GM19452 (cell line): ENCODE data around the gene ACO2.
"Not testable (repeated sequence)": the region's sequence is repeated elsewhere in the genome, so short reads cannot be mapped to it uniquely, and the experiment has no call there.

Experiments used
- ATAC-seq: cut with Tn5 transposase; IDR thresholded peaks from one replicate; pipeline ENCODE4 v1.9.1; 2021; ENCODE audit not compliant: unreplicated experiment

The ACO2 gene

GRCh38 chr22:41447435-41448188 lies 21.3 kb upstream of the ACO2 start:
- no peak for ATAC-seq

- peak; percentile 50 for ATAC-seq
Observed at GRCh38 chr22:41448189-41448808, 20.6 kb upstream of the ACO2 start.

GRCh38 chr22:41458161-41458728 lies 10.7 kb upstream of the ACO2 start:
- ATAC-seq, result no peak

GRCh38 chr22:41459431-41459830 lies 9.5 kb upstream of the ACO2 start:
- ATAC-seq, result no peak

GRCh38 chr22:41460071-41460470 lies 8.8 kb upstream of the ACO2 start:
- ATAC-seq, result not testable (repeated sequence)

GRCh38 chr22:41461901-41462300 lies 7.0 kb upstream of the ACO2 start:
- ATAC-seq, result no peak

- ATAC-seq, result peak; percentile 20
Observed at GRCh38 chr22:41469218-41469851, 418 bp downstream of the ACO2 start.

GRCh38 chr22:41470886-41471285 lies 2.0 kb downstream of the ACO2 start:
- no peak for ATAC-seq

- no peak for ATAC-seq
Observed at GRCh38 chr22:41471568-41471967, 2.7 kb downstream of the ACO2 start.

GRCh38 chr22:41474872-41475451 lies 6.0 kb downstream of the ACO2 start:
- no peak for ATAC-seq

- no peak for ATAC-seq
Observed at GRCh38 chr22:41478473-41478872, 9.6 kb downstream of the ACO2 start.

GRCh38 chr22:41478891-41479521 lies 10.1 kb downstream of the ACO2 start:
- no peak for ATAC-seq

- no peak for ATAC-seq
Observed at GRCh38 chr22:41479671-41480396, 10.9 kb downstream of the ACO2 start.

GRCh38 chr22:41480397-41480735 lies 11.4 kb downstream of the ACO2 start:
- ATAC-seq, result no peak

GRCh38 chr22:41481131-41481830 lies 12.4 kb downstream of the ACO2 start:
- ATAC-seq, result no peak

GRCh38 chr22:41481925-41482318 lies 13.0 kb downstream of the ACO2 start:
- no peak for ATAC-seq

GRCh38 chr22:41482319-41482935 lies 13.5 kb downstream of the ACO2 start:
- no peak for ATAC-seq

GRCh38 chr22:41485033-41485432 lies 16.1 kb downstream of the ACO2 start:
- ATAC-seq, result no peak
